ENCODE measurements around the gene C5AR1. TPM values are rescaled to one million over a fixed set of nuclear protein-coding genes. Genes with fewer than 3 reads are reported as not detected.

The C5AR1 gene
- total and polyA plus RNA-seq, 2 experiments from 2014 or later: 0.46 TPM; not detected in 1

DNA sequence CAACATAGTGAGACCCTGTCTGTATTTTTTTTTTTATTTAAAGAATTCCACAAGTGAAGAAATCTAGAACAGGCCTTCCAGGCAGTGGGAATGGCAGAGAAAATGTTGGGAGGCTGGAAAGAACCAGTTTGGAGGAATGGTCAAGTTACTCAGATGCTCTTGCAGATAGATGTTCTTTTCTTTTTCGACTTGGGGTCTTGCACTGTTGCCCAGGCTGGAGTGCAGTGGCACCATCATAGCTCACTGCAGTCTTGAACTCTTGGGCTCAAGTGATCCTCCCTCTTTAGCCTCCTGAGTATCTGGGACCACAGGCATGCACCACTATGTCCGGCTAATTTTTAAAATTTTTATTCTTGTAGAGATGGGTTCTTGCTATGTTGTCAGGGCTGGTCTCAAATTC is 662 bp downstream of the C5AR1 start:
- Histone ChIP-seq H4K20me1 (ENCODE audit: insufficient read depth) (no peaks in the 10 kb centered on the region), H3K9me2 (ENCODE audit: insufficient read depth) (no peaks in the 10 kb centered on the region), H3K4me1 (ENCODE audit: insufficient read depth) (peaks cover 16% of the 10 kb centered on the region), H3K27ac (no peak overlapping the region), H3K9ac (no peak overlapping the region), H3K4me3 (no peak overlapping the region), H3F3A (ENCODE audit: insufficient read depth) (no peaks in the 10 kb centered on the region), H3K79me2 (ENCODE audit: insufficient read depth) (no peaks in the 10 kb centered on the region), H2AFZ (no peak overlapping the region), H3K27me3 (replicated peaks; ENCODE audit: insufficient read depth) (no peaks in the 10 kb centered on the region), H3K9me3 (ENCODE audit: low read depth) (no peaks in the 10 kb centered on the region), H3K4me2 (ENCODE audit: unreplicated experiment) (no peak overlapping the region), H3K36me3 (ENCODE audit: low read depth) (no peaks in the 10 kb centered on the region)
- 96 to 98% methylated on average over 2 of the region's 2 CpGs for WGBS, 2 experiments (ENCODE audit: low coverage in 1 of 2, low lambda C conversion rate in 2 of 2, missing lambda C conversion rate in 2 of 2)
- no peak for TF ChIP-seq EZH2 (IDR thresholded peaks at IDR 0.05; ENCODE audit: insufficient read depth, poor library complexity, severe bottlenecking)
- TF ChIP-seq EZH2phosphoT487 (IDR thresholded peaks at IDR 0.05; ENCODE audit: insufficient read depth, low read depth): no peak
- in situ Hi-C loops (cut with MboI): no loop called here
- no peak for DNase-seq

DNA sequence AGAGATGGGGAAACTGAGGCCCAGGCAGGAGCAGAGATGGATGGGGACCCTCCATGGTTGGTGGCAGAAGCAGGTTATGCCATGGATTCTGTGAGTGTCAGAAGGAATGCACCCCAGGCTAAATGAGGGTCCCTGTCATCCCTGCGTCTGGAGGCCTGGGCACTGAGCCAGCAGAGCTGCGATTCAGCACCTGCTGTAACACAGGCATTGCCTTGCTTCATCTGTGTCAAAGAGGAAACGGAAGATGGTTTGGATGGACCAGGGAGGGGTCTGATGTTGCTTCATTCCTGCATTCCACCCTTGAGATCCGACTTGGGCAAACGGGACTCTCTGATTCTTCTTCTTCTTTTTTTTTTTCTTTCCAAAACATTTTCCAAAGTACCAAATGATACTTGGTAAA is 1.2 kb downstream of the C5AR1 start:
- Histone ChIP-seq H4K20me1 (ENCODE audit: insufficient read depth) (no peaks in the 10 kb centered on the region), H3K79me2 (ENCODE audit: insufficient read depth) (no peaks in the 10 kb centered on the region), H3K36me3 (ENCODE audit: low read depth) (no peaks in the 10 kb centered on the region), H3K9me2 (ENCODE audit: insufficient read depth) (no peaks in the 10 kb centered on the region), H3K4me2 (ENCODE audit: unreplicated experiment) (no peak overlapping the region), H3K27ac (no peak overlapping the region), H3K27me3 (replicated peaks; ENCODE audit: insufficient read depth) (no peaks in the 10 kb centered on the region), H2AFZ (no peak overlapping the region), H3K4me1 (ENCODE audit: insufficient read depth) (peaks cover 15% of the 10 kb centered on the region), H3K9ac (no peak overlapping the region), H3K4me3 (no peak overlapping the region), H3K9me3 (ENCODE audit: low read depth) (no peaks in the 10 kb centered on the region), H3F3A (ENCODE audit: insufficient read depth) (peaks cover 3% of the 10 kb centered on the region; the same call in 1 of the 2 replicates)
- in situ Hi-C loops (cut with MboI): no loop called here
- peak; percentile 34 for DNase-seq
- 26 to 29% methylated on average over 5 of the region's 5 CpGs for WGBS, 2 experiments (ENCODE audit: low coverage in 1 of 2, low lambda C conversion rate in 2 of 2, missing lambda C conversion rate in 2 of 2)
- no peak for TF ChIP-seq EZH2 (IDR thresholded peaks at IDR 0.05; ENCODE audit: insufficient read depth, poor library complexity, severe bottlenecking)
- no peak for TF ChIP-seq EZH2phosphoT487 (IDR thresholded peaks at IDR 0.05; ENCODE audit: insufficient read depth, low read depth)

DNA sequence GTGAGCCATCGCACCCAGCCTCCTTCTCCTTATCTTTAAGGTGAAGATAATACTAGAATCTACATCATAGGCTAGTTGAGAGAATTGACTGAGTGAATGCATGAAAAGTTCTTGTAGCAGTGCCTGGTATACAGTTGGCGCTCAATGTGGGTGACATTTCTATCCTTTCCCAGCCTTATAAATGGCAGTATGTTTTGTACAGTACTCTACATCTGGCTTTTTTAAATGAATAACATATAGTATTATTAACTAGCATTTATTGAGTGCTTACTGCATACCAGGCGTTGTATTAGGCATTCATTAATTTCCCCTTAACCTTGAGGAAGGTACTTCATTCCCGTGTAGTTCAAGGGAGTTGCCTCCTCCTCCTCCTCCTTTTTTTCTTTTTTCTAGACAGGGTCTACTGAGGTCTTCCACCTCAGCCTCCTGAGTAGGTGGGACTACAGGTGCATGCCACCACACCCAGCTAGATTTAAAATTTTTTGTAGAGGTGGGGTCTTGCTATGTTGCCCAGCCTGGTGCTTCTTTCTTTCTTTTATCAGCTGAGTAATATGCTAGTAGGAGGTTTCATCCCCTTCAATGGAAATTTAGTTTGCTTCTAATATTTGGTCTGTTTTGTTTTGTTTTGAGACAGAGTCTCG is 2.8 kb downstream of the C5AR1 start:
- Histone ChIP-seq H3K9me2 (ENCODE audit: insufficient read depth) (no peaks in the 10 kb centered on the region), H3K4me3 (no peak overlapping the region), H3K9ac (no peak overlapping the region), H3F3A (ENCODE audit: insufficient read depth) (peaks cover 3% of the 10 kb centered on the region; the same call in 1 of the 2 replicates), H2AFZ (no peak overlapping the region), H4K20me1 (ENCODE audit: insufficient read depth) (no peaks in the 10 kb centered on the region), H3K79me2 (ENCODE audit: insufficient read depth) (no peaks in the 10 kb centered on the region), H3K27me3 (replicated peaks; ENCODE audit: insufficient read depth) (no peaks in the 10 kb centered on the region), H3K4me2 (ENCODE audit: unreplicated experiment) (no peak overlapping the region), H3K4me1 (ENCODE audit: insufficient read depth) (peaks cover 13% of the 10 kb centered on the region), H3K9me3 (ENCODE audit: low read depth) (no peaks in the 10 kb centered on the region), H3K36me3 (ENCODE audit: low read depth) (no peaks in the 10 kb centered on the region), H3K27ac (no peak overlapping the region)
- DNase-seq: no peak
- in situ Hi-C loops (cut with MboI): no loop called here
- no peak for TF ChIP-seq EZH2phosphoT487 (IDR thresholded peaks at IDR 0.05; ENCODE audit: insufficient read depth, low read depth)
- no peak for TF ChIP-seq EZH2 (IDR thresholded peaks at IDR 0.05; ENCODE audit: insufficient read depth, poor library complexity, severe bottlenecking)
- 79 to 83% methylated on average over 5 of the region's 5 CpGs for WGBS, 2 experiments (ENCODE audit: low coverage in 1 of 2, low lambda C conversion rate in 2 of 2, missing lambda C conversion rate in 2 of 2)

DNA sequence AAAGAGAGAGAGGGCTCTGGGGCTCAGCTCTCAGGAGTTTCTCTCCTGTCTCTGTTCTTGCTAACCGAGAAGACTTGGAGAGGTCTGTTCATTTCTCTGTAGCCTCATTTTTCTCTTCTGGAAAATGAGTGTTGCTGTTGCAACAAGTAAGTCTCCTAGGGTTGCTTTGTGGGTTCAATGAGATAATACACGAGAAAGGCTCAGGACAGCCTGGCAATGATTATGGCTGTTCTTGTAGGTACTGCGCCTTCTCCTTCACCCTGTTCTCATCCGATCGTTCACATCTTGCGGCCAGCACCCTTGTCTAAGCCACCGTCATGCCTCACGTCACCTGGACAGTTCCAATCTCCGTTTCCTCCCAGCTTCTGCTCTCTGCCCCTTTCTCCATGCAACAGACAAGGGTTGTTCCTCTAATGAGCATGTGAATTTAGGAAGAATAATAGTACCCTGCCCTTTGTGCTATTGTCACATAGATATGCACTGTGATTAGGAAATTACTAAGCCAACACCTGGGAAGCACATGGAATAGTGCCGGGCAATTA is 4.2 kb downstream of the C5AR1 start:
- Histone ChIP-seq H3K9me3 (ENCODE audit: low read depth) (no peaks in the 10 kb centered on the region), H3K27me3 (replicated peaks; ENCODE audit: insufficient read depth) (no peaks in the 10 kb centered on the region), H3K4me2 (ENCODE audit: unreplicated experiment) (no peak overlapping the region), H3K4me3 (no peak overlapping the region), H2AFZ (no peak overlapping the region), H4K20me1 (ENCODE audit: insufficient read depth) (no peaks in the 10 kb centered on the region), H3K36me3 (ENCODE audit: low read depth) (no peaks in the 10 kb centered on the region), H3K79me2 (ENCODE audit: insufficient read depth) (no peaks in the 10 kb centered on the region), H3F3A (ENCODE audit: insufficient read depth) (peaks cover 3% of the 10 kb centered on the region; the same call in 1 of the 2 replicates), H3K9me2 (ENCODE audit: insufficient read depth) (no peaks in the 10 kb centered on the region), H3K4me1 (ENCODE audit: insufficient read depth) (peaks cover 9% of the 10 kb centered on the region), H3K27ac (no peak overlapping the region), H3K9ac (no peak overlapping the region)
- in situ Hi-C loops (cut with MboI): no loop called here
- no peak for TF ChIP-seq EZH2 (IDR thresholded peaks at IDR 0.05; ENCODE audit: insufficient read depth, poor library complexity, severe bottlenecking)
- no peak for TF ChIP-seq EZH2phosphoT487 (IDR thresholded peaks at IDR 0.05; ENCODE audit: insufficient read depth, low read depth)
- DNase-seq: no peak
- WGBS, 2 experiments (ENCODE audit: low coverage in 1 of 2, low lambda C conversion rate in 2 of 2, missing lambda C conversion rate in 2 of 2): 76 to 80% methylated on average over 10 of the region's 10 CpGs
